CD4-positive, alpha-beta T cell treated with Interleukin-21 for 1 hour (primary cell): ENCODE results near the gene CACHD1.
"Not testable (repeated sequence)": the region's sequence is repeated elsewhere in the genome, so short reads cannot be mapped to it uniquely, and the experiment has no call there.

Source experiments
- DNase-seq: peaks from one replicate; pipeline ENCODE4 v3.0.0-alpha.2; 2020

Gene CACHD1

DNA sequence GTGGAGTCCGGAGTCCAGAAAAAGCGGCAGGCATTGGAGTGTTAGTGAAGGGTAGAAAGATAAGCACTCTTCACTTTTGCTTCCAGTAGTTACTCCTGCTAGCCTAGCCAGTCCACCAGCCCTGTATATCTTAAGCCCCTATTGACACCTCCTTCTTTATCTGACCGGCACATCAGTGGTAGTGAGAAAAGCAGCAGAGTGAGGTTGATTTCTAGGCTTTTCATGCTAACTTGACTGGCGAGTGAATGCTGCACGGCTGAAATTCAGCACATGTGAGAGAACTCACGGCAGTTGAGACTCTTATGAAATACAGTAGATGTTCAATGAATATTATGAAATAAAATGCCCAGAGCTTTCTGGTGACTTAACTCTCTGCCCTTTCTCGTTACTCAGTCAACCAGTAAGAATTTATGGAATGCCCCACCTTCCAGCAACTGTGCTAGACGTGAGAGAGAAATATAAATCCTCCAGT lies 128.2 kb downstream of the CACHD1 start:
- DNase-seq, result no peak

DNA sequence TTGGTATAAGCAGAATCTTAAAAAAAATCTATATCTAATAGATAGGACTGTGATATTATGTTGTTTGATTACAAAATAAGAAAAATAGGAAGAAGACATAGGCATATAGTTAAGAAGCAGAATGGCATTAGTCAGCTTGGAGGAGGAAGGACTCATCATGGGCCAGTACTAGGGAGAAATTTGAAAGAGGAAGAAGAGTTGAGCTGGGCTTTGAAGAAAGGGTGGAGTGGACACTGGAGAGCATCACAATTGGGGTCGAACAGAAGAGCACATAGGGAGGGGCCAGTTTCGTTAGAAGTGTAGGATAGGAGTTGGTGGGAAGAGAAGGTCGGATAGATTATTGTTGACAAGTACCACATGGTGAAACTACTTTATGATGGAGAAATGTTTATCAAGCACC lies 129.3 kb downstream of the CACHD1 start:
- no peak for DNase-seq

GRCh38 chr1:64601207-64601606 lies 131.3 kb downstream of the CACHD1 start:
- no peak for DNase-seq

GRCh38 chr1:64608005-64608650 lies 138.2 kb downstream of the CACHD1 start:
- DNase-seq, result no peak

DNA sequence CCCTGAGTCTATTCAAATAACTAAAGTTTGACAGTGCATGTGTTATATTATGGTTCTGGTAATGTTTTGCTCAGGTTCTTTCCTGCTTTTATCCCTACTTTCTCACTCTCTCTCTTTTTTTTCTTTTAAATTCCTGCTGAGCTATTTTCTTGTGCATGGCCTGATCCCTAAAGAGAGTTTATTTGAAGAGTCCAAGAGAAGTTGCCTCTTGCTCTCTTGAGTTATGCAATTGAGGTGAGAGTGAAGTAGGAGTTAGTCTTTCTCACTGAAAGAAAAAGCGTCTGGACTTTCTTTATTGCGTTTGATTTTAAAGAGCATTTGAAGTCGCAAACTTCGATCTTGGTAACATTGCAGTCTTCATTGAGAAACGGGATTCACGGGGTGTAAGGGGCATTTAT lies 138.7 kb downstream of the CACHD1 start:
- no peak for DNase-seq

GRCh38 chr1:64610950-64611349 lies 141.0 kb downstream of the CACHD1 start:
- DNase-seq, result not testable (repeated sequence)

DNA sequence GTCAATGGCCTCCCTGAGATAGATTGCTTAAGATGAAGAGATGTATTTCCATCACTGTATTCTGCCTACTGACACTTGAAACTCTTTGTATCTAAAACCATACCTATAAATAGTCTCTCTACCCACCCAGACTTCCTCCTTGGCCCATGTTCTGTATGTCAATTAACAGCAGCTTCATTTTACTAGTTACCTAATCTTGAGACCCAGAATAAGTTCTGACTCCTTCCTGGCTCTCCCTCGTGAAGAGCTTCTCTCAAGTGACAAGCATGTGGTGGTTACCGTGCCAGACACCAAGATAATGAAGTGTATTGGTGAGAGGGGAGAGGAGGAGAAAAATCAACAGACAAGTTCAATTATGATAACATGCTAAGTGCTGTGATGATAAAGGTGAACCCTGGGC lies 146.1 kb downstream of the CACHD1 start:
- DNase-seq, result no peak

- no peak for DNase-seq
Observed at GRCh38 chr1:64623750-64624191, 153.8 kb downstream of the CACHD1 start.

GRCh38 chr1:64624218-64624713 lies 154.3 kb downstream of the CACHD1 start:
- DNase-seq, result no peak

DNA sequence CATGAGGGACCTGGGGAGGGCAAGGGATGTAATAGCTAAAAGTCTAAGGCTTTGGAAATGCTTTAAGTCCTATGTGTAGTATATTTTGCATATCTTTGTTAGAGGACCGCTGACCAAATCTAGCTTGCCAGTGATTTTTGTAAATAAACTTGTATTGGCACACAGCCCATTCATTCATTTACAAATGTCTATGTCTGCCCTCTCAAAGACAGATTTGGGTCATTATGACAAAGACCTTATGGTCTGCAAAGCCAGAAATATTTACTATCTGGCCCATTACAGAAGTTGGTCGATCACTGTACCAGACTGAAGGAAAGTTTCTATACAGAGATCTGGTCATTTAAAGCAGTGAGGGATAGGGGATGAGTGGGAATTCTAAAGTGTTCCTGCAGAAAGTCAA lies 154.9 kb downstream of the CACHD1 start:
- DNase-seq, result no peak

DNA sequence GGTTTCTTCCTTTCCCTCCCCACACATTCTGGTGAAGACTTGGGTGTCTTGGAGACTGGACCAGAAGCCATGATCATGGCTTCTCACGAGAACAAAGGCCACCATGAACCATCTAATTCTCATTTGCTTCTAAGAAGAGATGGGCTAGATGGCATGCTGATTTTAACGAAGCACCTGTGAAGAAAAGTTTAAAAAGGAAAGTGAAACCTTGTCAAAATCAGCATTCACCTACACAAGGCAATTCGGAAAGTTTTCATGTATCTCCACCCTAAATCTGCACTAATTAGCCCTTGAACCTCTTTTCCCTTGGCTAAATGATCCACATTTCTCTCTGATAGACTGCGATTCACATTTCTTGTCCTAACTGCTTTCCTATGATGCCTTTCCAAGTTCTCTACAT lies 160.7 kb downstream of the CACHD1 start:
- peak; percentile 1 for DNase-seq

- no peak for DNase-seq
Observed at GRCh38 chr1:64631346-64632034, 161.6 kb downstream of the CACHD1 start.

DNA sequence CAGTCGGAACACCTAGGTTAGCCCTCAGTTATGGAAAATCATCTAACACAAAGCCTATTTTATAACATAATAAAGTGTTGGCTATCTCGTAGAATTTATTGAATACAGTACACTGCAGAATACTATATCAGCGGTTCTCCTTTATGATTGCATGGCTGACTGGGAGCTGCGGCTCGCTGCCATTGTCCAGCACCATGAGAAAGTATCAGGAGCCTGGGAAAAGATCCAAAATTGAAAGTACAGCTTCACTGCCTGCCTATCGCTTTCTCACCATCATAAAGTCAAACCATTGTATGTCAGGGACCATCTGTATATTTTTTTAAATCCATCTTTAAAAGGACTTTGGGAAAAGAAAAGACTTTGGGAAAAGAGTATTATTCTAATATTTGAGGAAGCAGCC lies 163.0 kb downstream of the CACHD1 start:
- DNase-seq, result no peak

- no peak for DNase-seq
Observed at GRCh38 chr1:64645735-64646134, 175.8 kb downstream of the CACHD1 start.

GRCh38 chr1:64650411-64650810 lies 180.5 kb downstream of the CACHD1 start:
- DNase-seq, result no peak

DNA sequence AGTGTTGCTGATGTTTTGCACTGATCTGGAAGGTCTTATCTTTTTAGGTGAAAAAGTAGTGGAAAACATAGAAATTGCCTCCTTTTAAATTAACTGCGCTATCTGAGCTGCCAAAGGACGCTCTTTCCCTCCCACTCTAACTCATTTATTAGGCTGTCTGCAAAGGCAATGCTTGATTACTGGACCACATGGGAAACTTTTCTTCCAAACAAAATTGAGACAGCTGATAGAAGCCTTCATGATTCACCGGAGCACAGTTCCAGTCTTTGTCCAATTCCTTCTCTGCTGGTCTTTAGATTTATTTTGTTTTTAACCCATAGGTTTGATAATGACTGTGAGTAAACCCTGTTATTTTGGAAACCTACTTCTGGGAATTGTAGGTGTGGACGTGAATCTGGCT lies 181.9 kb downstream of the CACHD1 start:
- no peak for DNase-seq

- DNase-seq, result no peak
Observed at GRCh38 chr1:64653466-64653865, 183.5 kb downstream of the CACHD1 start.

DNA sequence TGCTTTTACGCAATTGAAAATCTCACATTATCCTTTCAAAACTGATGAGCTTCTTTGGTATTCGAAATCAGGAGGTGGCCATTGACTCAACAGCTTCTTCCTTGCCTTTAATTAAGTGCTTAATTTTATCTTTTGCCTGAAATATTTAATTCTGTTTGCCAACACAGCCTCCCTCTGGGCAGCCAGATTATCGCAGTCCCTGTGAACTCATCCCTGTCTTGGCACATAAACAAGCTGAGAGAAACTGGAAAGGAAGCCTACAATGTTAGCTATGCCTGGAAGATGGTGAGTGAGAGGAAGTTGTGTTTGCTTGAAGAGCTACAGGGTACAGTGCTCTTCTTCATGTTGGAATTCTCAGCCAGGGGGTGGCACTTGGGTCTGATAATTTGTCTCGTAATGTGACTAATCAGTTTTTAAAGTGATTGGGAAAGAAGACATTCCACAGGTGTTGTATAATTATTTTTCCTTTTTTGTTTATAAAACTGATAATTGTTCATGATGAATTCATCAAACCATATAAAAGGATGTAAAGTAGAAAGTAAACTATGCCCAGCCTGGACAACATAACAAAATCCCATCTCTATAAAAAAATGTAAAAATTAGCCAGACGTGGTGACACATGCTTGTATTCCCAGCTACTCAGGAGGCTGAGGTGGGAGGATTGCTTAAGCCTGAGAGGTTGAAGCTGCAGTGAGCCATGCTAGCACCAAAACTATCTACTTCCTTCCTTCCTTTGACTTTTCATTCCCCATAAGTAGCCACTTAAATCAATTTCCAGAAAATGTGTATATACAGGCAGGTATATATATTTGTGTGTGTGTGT lies 184.8 kb downstream of the CACHD1 start:
- DNase-seq, result no peak

DNA sequence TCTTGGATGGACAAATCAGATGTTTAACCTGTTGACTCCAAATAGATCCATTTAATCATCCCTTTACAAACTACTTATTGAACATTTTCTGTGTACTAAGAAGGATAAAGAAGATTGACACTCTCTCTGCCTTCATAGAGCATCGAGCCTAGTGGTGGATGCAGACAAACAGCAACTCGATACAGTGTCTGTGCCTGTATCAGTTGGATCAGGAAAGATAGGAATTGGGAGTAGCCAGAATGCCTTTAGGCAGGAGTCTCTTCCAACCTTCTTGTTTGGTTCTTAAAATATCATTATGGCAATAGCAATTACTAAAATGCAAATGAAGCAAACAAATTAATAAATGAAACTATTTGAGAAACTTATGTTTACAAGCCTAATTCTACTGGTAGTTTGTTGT lies 185.9 kb downstream of the CACHD1 start:
- no peak for DNase-seq

DNA sequence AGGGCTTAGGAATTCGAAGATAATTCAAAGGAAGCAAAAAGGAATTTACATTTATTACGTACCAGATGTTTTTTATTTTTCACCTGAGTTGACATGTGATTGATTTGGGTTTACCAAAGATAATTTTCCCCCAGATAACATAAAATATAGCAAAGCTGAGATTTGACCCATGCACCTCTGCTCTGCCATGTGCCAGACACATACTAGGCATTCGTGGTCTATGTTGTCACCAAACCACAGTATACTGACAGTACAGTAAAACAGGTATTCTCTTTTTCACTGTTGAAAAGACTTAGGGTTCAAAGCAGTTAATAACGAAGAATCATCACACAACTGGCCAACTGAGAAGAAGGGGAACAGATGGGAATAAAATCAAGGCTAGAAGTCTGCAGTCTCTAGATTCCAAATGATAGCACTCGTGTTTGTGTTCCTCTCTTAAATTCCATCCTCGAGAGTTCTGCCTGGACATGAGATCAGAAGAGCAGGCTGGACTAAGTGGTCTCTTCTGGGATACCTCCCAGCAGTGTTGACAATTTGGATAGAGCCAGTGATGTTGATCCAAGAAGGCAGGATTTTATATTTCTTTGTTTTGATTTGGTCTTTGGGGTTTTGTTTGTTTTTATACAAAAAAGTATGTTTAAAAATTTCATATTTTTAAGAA lies 189.7 kb downstream of the CACHD1 start:
- DNase-seq, result no peak

DNA sequence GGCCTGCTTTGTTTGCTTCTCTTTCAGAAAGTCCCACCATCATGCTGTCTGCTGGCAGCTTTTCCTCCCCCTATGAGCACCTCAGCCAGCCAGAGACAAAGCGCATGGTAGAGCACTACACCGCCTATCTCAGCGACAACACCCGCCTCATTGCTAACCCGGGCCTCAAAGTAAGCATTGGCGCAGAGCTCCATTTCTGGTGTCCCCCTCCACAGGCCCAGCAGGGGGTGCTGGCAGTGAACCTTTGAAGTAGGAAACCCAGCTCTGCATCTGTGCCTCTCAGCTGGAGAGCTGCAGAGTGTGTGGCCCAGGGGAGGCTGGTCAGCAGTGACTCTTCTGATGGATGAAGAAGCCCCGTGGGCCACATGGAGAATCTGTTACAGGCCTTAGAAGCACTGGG lies 193.7 kb downstream of the CACHD1 start:
- DNase-seq, result peak; percentile 2

- no peak for DNase-seq
Observed at GRCh38 chr1:64664299-64664698, 194.4 kb downstream of the CACHD1 start.

GRCh38 chr1:64669098-64669675 lies 199.3 kb downstream of the CACHD1 start:
- no peak for DNase-seq
